Measurements from ENCODE around the gene ARHGEF19. TPM values are rescaled to one million over a fixed set of nuclear protein-coding genes. Genes with fewer than 3 reads are reported as not detected.
"Not testable (repeated sequence)": the region's sequence is repeated elsewhere in the genome, so short reads cannot be mapped to it uniquely, and the experiment has no call there.

Gene ARHGEF19
- total and polyA plus RNA-seq, 2 experiments from 2014 or later, result 8.6 to 14.2 TPM

DNA sequence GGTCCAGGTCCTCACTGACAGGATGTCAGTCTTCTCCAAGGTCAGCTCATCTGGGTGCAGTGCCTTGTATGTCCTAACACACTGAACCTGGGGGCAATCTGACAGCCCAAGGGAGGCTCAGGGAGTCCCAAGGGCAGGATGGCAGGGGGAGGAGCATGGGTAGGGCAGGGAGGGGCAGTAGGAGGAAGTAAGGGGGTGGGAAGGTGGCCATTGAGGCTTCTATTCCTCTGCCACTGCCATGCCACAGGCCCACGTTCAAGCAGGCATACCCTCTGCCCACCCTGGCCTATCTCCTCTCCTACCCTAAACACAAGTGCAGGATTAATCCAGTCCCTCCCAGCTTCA, 13.3 kb downstream of the ARHGEF19 start:
- TF ChIP-seq EZH2phosphoT487 (IDR thresholded peaks at IDR 0.05; ENCODE audit: insufficient read depth, low read depth) (no peak), EZH2 (IDR thresholded peaks at IDR 0.05; ENCODE audit: insufficient read depth, poor library complexity, severe bottlenecking) (no peak)
- WGBS, 2 experiments (ENCODE audit: low coverage in 1 of 2, low lambda C conversion rate in 2 of 2, missing lambda C conversion rate in 2 of 2), result 100% methylated on average over 1 of the region's 1 CpG

DNA sequence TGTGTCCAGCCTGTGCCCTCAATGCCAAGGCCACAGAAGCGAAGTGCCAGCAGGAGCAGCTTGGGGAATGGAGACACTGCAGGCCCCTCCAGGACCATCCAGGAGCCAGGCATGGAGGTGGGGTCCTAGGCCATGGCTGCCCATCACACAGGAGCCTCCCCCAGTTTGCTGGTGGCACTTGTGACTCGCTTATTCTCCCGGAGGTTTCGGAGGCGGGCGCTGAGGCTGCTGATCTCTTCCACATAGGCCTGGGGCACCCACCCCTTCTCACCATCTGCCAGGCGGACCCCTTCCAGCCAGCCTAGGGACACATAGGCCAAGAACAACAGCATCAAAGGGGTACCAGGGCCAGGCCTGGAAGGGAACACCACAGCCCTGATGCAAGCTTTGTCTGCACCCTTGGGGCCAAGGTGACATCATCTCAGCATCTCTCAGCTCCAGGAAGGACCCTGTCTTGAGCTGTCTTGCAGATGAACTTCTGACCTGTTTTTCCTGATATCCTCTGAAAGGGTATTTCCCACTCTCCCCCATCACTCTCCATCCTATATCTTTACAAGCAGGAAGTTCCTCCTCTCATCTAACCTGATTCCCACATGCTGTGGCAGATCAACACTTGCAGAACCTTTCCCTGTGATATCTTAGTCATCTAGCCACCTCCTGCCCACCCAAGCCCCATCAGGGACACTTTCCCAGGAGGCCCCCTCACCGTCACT, 13.9 kb downstream of the ARHGEF19 start:
- Histone ChIP-seq H3K36me3 (ENCODE audit: low read depth) (no peaks in the 10 kb centered on the region), H3K4me1 (ENCODE audit: insufficient read depth) (no peaks in the 10 kb centered on the region), H4K20me1 (ENCODE audit: insufficient read depth) (no peaks in the 10 kb centered on the region), H3K27ac (no peak overlapping the region), H3K79me2 (ENCODE audit: insufficient read depth) (no peaks in the 10 kb centered on the region), H3K9me3 (ENCODE audit: low read depth) (no peaks in the 10 kb centered on the region), H3K9ac (no peak overlapping the region), H3F3A (ENCODE audit: insufficient read depth) (no peaks in the 10 kb centered on the region; the same call in 1 of the 2 replicates), H3K4me2 (ENCODE audit: unreplicated experiment) (no peak overlapping the region), H3K4me3 (no peak overlapping the region), H3K27me3 (replicated peaks; ENCODE audit: insufficient read depth) (no peaks in the 10 kb centered on the region), H2AFZ (no peak overlapping the region), H3K9me2 (ENCODE audit: insufficient read depth) (no peaks in the 10 kb centered on the region)
- in situ Hi-C loops (cut with MboI), result no loop called here
- no peak for DNase-seq
- WGBS, 2 experiments (ENCODE audit: low coverage in 1 of 2, low lambda C conversion rate in 2 of 2, missing lambda C conversion rate in 2 of 2), result 87 to 92% methylated on average over 8 of the region's 8 CpGs
- TF ChIP-seq EZH2 (IDR thresholded peaks at IDR 0.05; ENCODE audit: insufficient read depth, poor library complexity, severe bottlenecking) (no peak), EZH2phosphoT487 (IDR thresholded peaks at IDR 0.05; ENCODE audit: insufficient read depth, low read depth) (no peak)

More for the DNA sequence above, 13.3 kb downstream of the ARHGEF19 start:
- Histone ChIP-seq H3K4me2 (ENCODE audit: unreplicated experiment) (no peak overlapping the region), H3K27ac (no peak overlapping the region), H3K4me3 (no peak overlapping the region), H3K9ac (no peak overlapping the region), H3F3A (ENCODE audit: insufficient read depth) (no peaks in the 10 kb centered on the region; the same call in 1 of the 2 replicates), H2AFZ (no peak overlapping the region), H3K36me3 (ENCODE audit: low read depth) (no peaks in the 10 kb centered on the region), H3K27me3 (replicated peaks; ENCODE audit: insufficient read depth) (no peaks in the 10 kb centered on the region), H3K9me3 (ENCODE audit: low read depth) (no peaks in the 10 kb centered on the region), H3K79me2 (ENCODE audit: insufficient read depth) (no peaks in the 10 kb centered on the region), H3K9me2 (ENCODE audit: insufficient read depth) (no peaks in the 10 kb centered on the region), H4K20me1 (ENCODE audit: insufficient read depth) (no peaks in the 10 kb centered on the region), H3K4me1 (ENCODE audit: insufficient read depth) (no peaks in the 10 kb centered on the region)
- in situ Hi-C loops (cut with MboI), result no loop called here
- DNase-seq, result no peak

DNA sequence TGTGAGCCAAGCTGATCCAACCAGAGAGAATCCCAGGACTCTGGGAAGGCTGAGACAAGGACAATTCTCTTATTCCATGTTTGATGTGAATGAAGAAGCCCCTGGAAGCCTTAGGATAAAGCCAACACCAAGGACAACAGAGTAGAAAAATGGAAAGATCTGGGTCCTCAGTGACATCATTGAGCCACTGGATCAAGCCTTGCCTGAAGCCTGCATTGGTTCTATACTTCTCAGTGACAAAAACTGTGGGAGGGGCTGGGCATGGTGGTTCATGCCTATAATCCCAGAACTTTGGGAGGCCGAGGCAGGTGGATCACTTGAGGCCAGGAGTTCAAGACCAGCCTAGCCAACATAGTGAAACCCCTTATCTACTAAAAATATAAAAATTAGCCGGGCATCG, 15.6 kb downstream of the ARHGEF19 start:
- H3K79me2 ChIP-seq (ENCODE audit: insufficient read depth), result no peaks in the 10 kb centered on the region
- no peaks in the 10 kb centered on the region; the same call in 1 of the 2 replicates for H3F3A ChIP-seq (ENCODE audit: insufficient read depth)
- no peaks in the 10 kb centered on the region for H3K9me2 ChIP-seq (ENCODE audit: insufficient read depth)
- TF ChIP-seq EZH2 (IDR thresholded peaks at IDR 0.05; ENCODE audit: insufficient read depth, poor library complexity, severe bottlenecking) (no peak), EZH2phosphoT487 (IDR thresholded peaks at IDR 0.05; ENCODE audit: insufficient read depth, low read depth) (no peak)
- H3K36me3 ChIP-seq (ENCODE audit: low read depth), result no peaks in the 10 kb centered on the region
- H3K27me3 ChIP-seq (replicated peaks; ENCODE audit: insufficient read depth), result no peaks in the 10 kb centered on the region
- no peak overlapping the region for H3K4me3 ChIP-seq
- no peak overlapping the region for H3K27ac ChIP-seq
- 82 to 90% methylated on average over 3 of the region's 3 CpGs for WGBS, 2 experiments (ENCODE audit: low coverage in 1 of 2, low lambda C conversion rate in 2 of 2, missing lambda C conversion rate in 2 of 2)
- no peaks in the 10 kb centered on the region for H4K20me1 ChIP-seq (ENCODE audit: insufficient read depth)
- no peaks in the 10 kb centered on the region for H3K4me1 ChIP-seq (ENCODE audit: insufficient read depth)
- no peak overlapping the region for H3K9ac ChIP-seq
- H3K9me3 ChIP-seq (ENCODE audit: low read depth), result no peaks in the 10 kb centered on the region
- no peak for DNase-seq
- in situ Hi-C loops (cut with MboI), result no loop called here
- H3K4me2 ChIP-seq (ENCODE audit: unreplicated experiment), result no peak overlapping the region
- H2AFZ ChIP-seq, result no peak overlapping the region

DNA sequence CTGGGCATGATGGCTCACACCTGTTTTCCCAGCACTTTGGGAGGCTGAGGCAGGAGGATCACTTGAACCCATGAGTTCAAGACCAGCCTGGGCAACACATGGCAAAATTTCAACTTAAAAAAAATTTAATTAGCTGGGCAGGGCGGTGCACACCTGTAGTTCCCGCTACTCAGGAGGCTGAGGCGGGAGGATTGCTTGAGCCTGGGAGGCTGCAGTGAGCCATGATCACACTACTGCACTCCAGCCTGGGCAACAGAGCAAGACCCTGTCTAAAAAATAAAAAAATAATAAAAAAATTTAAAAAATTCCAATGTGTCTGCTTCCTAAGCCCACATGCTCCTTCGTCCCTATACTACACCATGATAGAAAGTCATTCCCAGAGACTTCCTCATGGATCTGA, 16.3 kb downstream of the ARHGEF19 start:
- H3F3A ChIP-seq (ENCODE audit: insufficient read depth); H4K20me1 ChIP-seq (ENCODE audit: insufficient read depth); H3K27ac ChIP-seq; H3K79me2 ChIP-seq (ENCODE audit: insufficient read depth); H3K4me1 ChIP-seq (ENCODE audit: insufficient read depth); in situ Hi-C loops (cut with MboI); H3K36me3 ChIP-seq (ENCODE audit: low read depth); H3K9me2 ChIP-seq (ENCODE audit: insufficient read depth); DNase-seq; H3K27me3 ChIP-seq (replicated peaks; ENCODE audit: insufficient read depth); H3K4me2 ChIP-seq (ENCODE audit: unreplicated experiment); H3K9me3 ChIP-seq (ENCODE audit: low read depth); H2AFZ ChIP-seq; H3K9ac ChIP-seq; H3K4me3 ChIP-seq: not testable (repeated sequence)
- WGBS, 2 experiments (ENCODE audit: low coverage in 1 of 2, low lambda C conversion rate in 2 of 2, missing lambda C conversion rate in 2 of 2), result 95 to 100% methylated on average over 4 of the region's 4 CpGs

DNA sequence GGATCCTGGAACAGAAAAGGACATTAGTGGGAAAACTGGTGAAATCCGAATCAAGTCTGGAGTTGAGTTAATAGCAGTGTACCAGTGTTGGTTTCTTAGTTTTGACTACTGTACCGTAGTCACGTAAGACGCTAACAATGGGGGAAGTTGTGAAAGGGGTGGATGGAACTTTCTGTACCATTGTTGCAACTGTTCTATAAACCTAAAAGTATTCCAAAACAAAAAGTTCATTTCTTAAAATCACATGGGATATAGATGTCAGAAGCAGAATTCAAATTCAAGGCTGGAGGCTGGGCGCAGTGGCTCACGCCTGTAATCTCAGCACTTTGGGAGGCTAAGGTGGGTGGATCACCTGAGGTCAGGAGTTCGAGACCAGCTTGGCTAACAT, 16.9 kb downstream of the ARHGEF19 start:
- Histone ChIP-seq H3K9me3 (ENCODE audit: low read depth) (no peaks in the 10 kb centered on the region), H3K9me2 (ENCODE audit: insufficient read depth) (no peaks in the 10 kb centered on the region), H3K27ac (no peak overlapping the region), H3K4me3 (no peak overlapping the region), H3K79me2 (ENCODE audit: insufficient read depth) (no peaks in the 10 kb centered on the region), H3K27me3 (replicated peaks; ENCODE audit: insufficient read depth) (no peaks in the 10 kb centered on the region), H3K9ac (no peak overlapping the region), H4K20me1 (ENCODE audit: insufficient read depth) (no peaks in the 10 kb centered on the region), H3K4me1 (ENCODE audit: insufficient read depth) (no peaks in the 10 kb centered on the region), H2AFZ (no peak overlapping the region), H3F3A (ENCODE audit: insufficient read depth) (peaks cover 5% of the 10 kb centered on the region), H3K4me2 (ENCODE audit: unreplicated experiment) (no peak overlapping the region), H3K36me3 (ENCODE audit: low read depth) (no peaks in the 10 kb centered on the region)
- 81 to 82% methylated on average over 7 of the region's 7 CpGs for WGBS, 2 experiments (ENCODE audit: low coverage in 1 of 2, low lambda C conversion rate in 2 of 2, missing lambda C conversion rate in 2 of 2)
- no peak for DNase-seq
- in situ Hi-C loops (cut with MboI), result no loop called here
- no peak for TF ChIP-seq EZH2phosphoT487 (IDR thresholded peaks at IDR 0.05; ENCODE audit: insufficient read depth, low read depth)
- TF ChIP-seq EZH2 (IDR thresholded peaks at IDR 0.05; ENCODE audit: insufficient read depth, poor library complexity, severe bottlenecking), result no peak

Measured in GM23248 (cell line).